PC-3 (cell line): ENCODE data around the gene SERPINB5.

Experiments
- CTCF ChIP-seq: fragments of 300-600 bp; sonication (generic); conservative IDR thresholded peaks from 2 replicates; pipeline ENCODE4 v1.5.1; 2017; ENCODE audit warnings: antibody characterized with exemption, low read depth, mild to moderate bottlenecking, low read length
- EZH2 ChIP-seq: fragments of 300-600 bp; sonication (generic); IDR thresholded peaks from one replicate; pipeline ENCODE4 v1.6.1; 2017; ENCODE audit warnings: antibody characterized with exemption, mild to moderate bottlenecking, low read length; ENCODE audit not compliant: unreplicated experiment

- no peak for TF ChIP-seq CTCF
- TF ChIP-seq EZH2 = no peak
Observed at GRCh38 chr18:63460414-63460813, 16.3 kb upstream of the SERPINB5 start.
